LNCAP (cell line): ENCODE results near the gene EXD3.

ENCODE experiments used
- CTCF ChIP-seq: fragments of 450-650 bp; IDR thresholded peaks from 2 replicates; pipeline ENCODE4 v1.5.1; 2017; ENCODE audit warnings: mild to moderate bottlenecking

EXD3 gene

GRCh38 chr9:137314561-137315560, 108.1 kb downstream of the EXD3 start:
- no peak for TF ChIP-seq CTCF

GRCh38 chr9:137313956-137314560, 108.9 kb downstream of the EXD3 start:
- no peak for TF ChIP-seq CTCF

- TF ChIP-seq CTCF = no peak
Observed at GRCh38 chr9:137313326-137313936, 109.5 kb downstream of the EXD3 start.

GRCh38 chr9:137312852-137313325, 110.1 kb downstream of the EXD3 start:
- no peak for TF ChIP-seq CTCF

GRCh38 chr9:137311986-137312851, 110.7 kb downstream of the EXD3 start:
- TF ChIP-seq CTCF = no peak

- TF ChIP-seq CTCF = no peak
Observed at GRCh38 chr9:137311171-137311985, 111.6 kb downstream of the EXD3 start.
